Heart left ventricle (tissue), 13 donors: ENCODE results near the gene TPRG1L.

Source experiments
- CTCF ChIP-seq, 12 donors: fragments of 200-600 bp; sonication (generic) in 4 of 12; IDR thresholded peaks; one replicate each; pipeline versions ENCODE4 v1.5.0 to v1.8.0; 2018 to 2022; ENCODE audit warnings: antibody characterized with exemption in 12 of 12, mild to moderate bottlenecking in 5 of 12
- POLR2A ChIP-seq, 2 donors: fragments of 450-650 bp; IDR thresholded peaks; one replicate each; pipeline ENCODE4 v1.6.1; 2017; ENCODE audit warnings: antibody characterized with exemption in 2 of 2, mild to moderate bottlenecking in 2 of 2, moderate library complexity in 2 of 2
- donor health status: ischemic (EF 13 %, LVEDD 7.1; RV severe dilation, severe dysfunction).
- donor health status: DM: no; HTN: yes; CAD: no.
- donor health status: DM: no; HTN: no; CAD: no.
- donor health status: ischemic (EF 25% LVEDD 6.9; RV normal size, moderate dysfunction).
- donor health status: ischemic (EF 25% LVEDD 5.7; RV mildly dilated, moderate dysfunction).
- donor health status: ischemic (EF 35%, LVEDD 5.7; RV mildly dilated, moderate dysfunction).
- donor health status: nonischemic (EF 11% LVEDD 7.7; RV severe dilation, severe dysfunction).
- donor health status: DM: yes; HTN: yes; CAD: no.
- donor health status: PGD.
- donor health status: ischemic (EF 29% LVEDD 5.4; RV normal size, mild dysfunction).
- donor health status: nonischemic (EF 23%, LVEDD 6.1; RV moderate dilation, normal function).

GRCh38 chr1:3603571-3604467 is 21.0 kb upstream of the TPRG1L start:
- TF ChIP-seq CTCF (IDR thresholded peaks at IDR 0.05) = no peak
- no peak for TF ChIP-seq POLR2A (IDR thresholded peaks at IDR 0.05)
